Activated CD8-positive, alpha-beta memory T cell treated with anti-CD3 and anti-CD28 coated beads, Interleukin-2, amount 50 U/mL, for 24 hours (primary cell): ENCODE measurements around the gene PCNA.
"Not testable (repeated sequence)": the region's sequence is repeated elsewhere in the genome, so short reads cannot be mapped to it uniquely, and the experiment has no call there.

ENCODE experiments used
- DNase-seq: peaks from one replicate; pipeline ENCODE4 v3.0.0-alpha.2; 2020; ENCODE audit errors: extremely low read depth

Gene PCNA

GRCh38 chr20:5143851-5144250 is 24.1 kb upstream of the PCNA start:
- DNase-seq, result no peak

- DNase-seq, result no peak
Observed at GRCh38 chr20:5141615-5142014, 21.9 kb upstream of the PCNA start.

- DNase-seq, result no peak
Observed at GRCh38 chr20:5140195-5140594, 20.4 kb upstream of the PCNA start.

GRCh38 chr20:5136096-5136495 is 16.3 kb upstream of the PCNA start:
- DNase-seq, result no peak

- DNase-seq, result no peak
Observed at GRCh38 chr20:5135363-5136012, 15.7 kb upstream of the PCNA start.

GRCh38 chr20:5133998-5134397 is 14.2 kb upstream of the PCNA start:
- DNase-seq, result no peak

- no peak for DNase-seq
Observed at GRCh38 chr20:5131502-5131901, 11.7 kb upstream of the PCNA start.

- no peak for DNase-seq
Observed at GRCh38 chr20:5128886-5129285, 9.1 kb upstream of the PCNA start.

- no peak for DNase-seq
Observed at GRCh38 chr20:5127859-5128424, 8.2 kb upstream of the PCNA start.

- DNase-seq, result peak; percentile 30
Observed at GRCh38 chr20:5127204-5127858, 7.6 kb upstream of the PCNA start.

GRCh38 chr20:5126512-5127203 is 6.9 kb upstream of the PCNA start, which contains the start of gene CDS2:
CDS2 (plus strand) TSS chr20:5127008; CDS start chr20:5127093, 85 bp downstream.
- DNase-seq, result peak; percentile 100

GRCh38 chr20:5122873-5123260 is 3.1 kb upstream of the PCNA start:
- no peak for DNase-seq

- no peak for DNase-seq
Observed at GRCh38 chr20:5120185-5120476, 373 bp upstream of the PCNA start.

- DNase-seq, result no peak
Observed at GRCh38 chr20:5119143-5119434, 669 bp downstream of the PCNA start.

- DNase-seq, result no peak
Observed at GRCh38 chr20:5118220-5119142, 1.3 kb downstream of the PCNA start.

- DNase-seq, result no peak
Observed at GRCh38 chr20:5116875-5117274, 2.9 kb downstream of the PCNA start.

GRCh38 chr20:5114403-5114802 is 5.4 kb downstream of the PCNA start:
- DNase-seq, result no peak

GRCh38 chr20:5113615-5113986 is 6.2 kb downstream of the PCNA start:
- DNase-seq, result no peak

GRCh38 chr20:5109276-5109675 is 10.5 kb downstream of the PCNA start:
- no peak for DNase-seq

- DNase-seq, result no peak
Observed at GRCh38 chr20:5104479-5104878, 15.3 kb downstream of the PCNA start.

- peak; percentile 35 for DNase-seq
Observed at GRCh38 chr20:5100684-5101347, 18.9 kb downstream of the PCNA start.

GRCh38 chr20:5099909-5100308 is 19.8 kb downstream of the PCNA start:
- DNase-seq, result not testable (repeated sequence)
